HG03139 (cell line): ENCODE results near the gene CTBP1.

Source experiments
- ATAC-seq: cut with Tn5 transposase; IDR thresholded peaks from one replicate; pipeline ENCODE4 v1.9.1; 2021; ENCODE audit not compliant: unreplicated experiment

Gene CTBP1

DNA sequence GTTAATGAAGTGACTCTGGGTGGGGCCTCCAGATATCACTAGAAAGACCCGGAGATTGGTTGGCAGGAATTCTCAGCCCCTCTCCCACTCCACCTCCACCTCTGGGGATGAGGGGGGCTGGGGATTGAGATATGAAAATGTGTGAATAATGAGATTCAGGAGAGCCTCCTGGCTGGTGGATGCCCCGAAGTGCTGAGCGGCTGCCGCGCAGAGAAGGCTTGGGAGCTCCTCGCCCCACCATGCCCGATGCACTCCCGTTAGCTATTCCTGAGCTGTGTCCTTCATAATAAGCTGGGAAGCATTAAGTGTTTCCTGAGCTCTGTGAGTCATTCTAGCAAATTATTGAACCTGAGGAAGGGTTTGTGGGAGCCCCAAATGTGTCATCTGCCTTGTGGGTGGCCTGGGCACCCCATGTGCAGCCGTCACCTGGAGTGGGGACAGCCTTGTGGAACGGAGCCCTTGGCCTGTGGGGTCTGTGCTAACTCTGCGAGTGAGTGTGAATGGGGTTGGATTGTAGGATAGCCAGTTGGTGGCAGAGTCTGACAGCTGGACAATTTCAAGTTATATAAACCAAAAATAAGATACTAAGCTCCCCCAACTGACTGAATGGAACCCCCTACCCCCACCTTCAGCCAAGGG lies 36.3 kb upstream of the CTBP1 start:
- ATAC-seq, result no peak

- ATAC-seq, result no peak
Observed at GRCh38 chr4:1283711-1284110, 34.8 kb upstream of the CTBP1 start.

- no peak for ATAC-seq
Observed at GRCh38 chr4:1279253-1279652, 30.3 kb upstream of the CTBP1 start.

- ATAC-seq, result no peak
Observed at GRCh38 chr4:1277667-1278665, 29.0 kb upstream of the CTBP1 start.

GRCh38 chr4:1276984-1277383 lies 28.1 kb upstream of the CTBP1 start:
- no peak for ATAC-seq

DNA sequence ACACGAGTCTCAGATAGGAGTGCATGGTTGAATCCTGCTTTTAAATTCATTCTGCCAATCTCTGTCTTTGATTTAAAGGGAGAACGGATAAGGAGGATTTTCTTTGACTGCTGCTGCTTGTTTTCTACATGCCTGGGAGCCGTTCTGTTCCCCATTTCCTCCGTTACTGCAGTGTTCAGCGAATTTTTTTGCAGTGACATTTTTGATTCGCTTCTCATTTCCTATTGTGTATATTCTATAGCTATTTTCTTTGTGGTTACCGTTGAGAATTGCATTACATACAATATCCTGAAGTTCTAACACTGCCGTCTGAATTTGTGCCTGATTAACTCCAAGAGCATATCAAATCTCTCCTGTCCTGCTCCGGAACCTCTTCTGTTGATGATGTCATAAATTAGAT lies 25.9 kb upstream of the CTBP1 start:
- no peak for ATAC-seq

DNA sequence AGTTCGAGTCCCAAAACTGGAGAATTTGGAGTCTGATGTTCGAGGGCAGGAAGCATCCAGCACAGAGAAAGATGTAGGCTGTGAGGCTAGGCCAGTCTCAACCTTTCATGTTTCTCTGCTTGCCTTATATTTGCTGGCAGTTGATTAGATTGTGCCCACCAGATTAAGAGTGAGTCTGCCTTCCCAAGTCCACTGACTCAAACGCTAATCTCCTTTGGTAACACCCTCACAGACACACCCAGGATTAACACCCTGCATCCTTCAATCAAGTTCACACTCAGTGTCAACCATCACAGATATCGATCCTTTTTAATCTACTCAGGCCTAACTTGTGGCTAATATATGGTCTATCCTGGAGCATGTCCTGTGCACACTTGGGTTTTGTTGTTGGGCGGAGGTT lies 22.8 kb upstream of the CTBP1 start:
- no peak for ATAC-seq

DNA sequence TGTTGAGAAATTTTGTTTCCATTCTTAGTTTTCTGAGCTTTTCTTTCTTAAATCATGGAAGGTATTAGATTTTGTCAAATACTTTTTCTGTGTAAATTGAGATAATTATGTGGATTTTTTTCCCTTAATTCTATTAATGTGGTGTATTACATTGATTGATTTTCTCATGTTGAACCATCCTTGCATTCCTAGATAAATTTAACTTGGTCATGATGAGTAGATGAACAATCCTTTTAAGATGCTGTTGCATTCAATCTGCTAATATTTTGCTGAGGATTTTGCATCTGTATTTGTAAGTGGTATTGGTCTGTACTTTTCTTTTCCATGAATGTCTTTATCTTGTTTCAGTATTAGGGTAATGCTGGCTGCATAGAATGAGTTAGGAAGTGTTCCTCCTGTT lies 20.3 kb upstream of the CTBP1 start:
- ATAC-seq, result no peak

GRCh38 chr4:1266881-1267763 lies 18.2 kb upstream of the CTBP1 start:
- no peak for ATAC-seq

DNA sequence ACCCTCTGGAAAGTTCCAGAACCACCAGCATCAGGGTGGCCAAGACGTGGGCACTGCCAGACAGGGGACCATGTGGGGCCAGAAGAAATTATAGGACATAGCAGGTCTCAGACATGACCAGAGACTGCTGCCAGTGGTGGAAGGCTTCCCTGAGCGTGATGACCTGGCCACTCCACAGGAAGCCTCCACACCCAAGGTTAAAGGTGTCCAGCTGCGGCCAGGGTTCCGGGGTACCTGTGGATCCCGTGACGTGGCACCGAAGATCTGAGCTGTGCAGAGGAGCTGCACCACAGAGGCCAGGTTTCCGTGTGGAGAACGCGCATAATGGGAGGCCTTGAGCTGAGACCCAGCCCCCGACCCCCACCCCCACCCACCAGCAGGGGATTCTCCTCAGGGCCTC lies 16.4 kb upstream of the CTBP1 start:
- ATAC-seq, result no peak

- no peak for ATAC-seq
Observed at GRCh38 chr4:1264942-1265341, 16.0 kb upstream of the CTBP1 start.

DNA sequence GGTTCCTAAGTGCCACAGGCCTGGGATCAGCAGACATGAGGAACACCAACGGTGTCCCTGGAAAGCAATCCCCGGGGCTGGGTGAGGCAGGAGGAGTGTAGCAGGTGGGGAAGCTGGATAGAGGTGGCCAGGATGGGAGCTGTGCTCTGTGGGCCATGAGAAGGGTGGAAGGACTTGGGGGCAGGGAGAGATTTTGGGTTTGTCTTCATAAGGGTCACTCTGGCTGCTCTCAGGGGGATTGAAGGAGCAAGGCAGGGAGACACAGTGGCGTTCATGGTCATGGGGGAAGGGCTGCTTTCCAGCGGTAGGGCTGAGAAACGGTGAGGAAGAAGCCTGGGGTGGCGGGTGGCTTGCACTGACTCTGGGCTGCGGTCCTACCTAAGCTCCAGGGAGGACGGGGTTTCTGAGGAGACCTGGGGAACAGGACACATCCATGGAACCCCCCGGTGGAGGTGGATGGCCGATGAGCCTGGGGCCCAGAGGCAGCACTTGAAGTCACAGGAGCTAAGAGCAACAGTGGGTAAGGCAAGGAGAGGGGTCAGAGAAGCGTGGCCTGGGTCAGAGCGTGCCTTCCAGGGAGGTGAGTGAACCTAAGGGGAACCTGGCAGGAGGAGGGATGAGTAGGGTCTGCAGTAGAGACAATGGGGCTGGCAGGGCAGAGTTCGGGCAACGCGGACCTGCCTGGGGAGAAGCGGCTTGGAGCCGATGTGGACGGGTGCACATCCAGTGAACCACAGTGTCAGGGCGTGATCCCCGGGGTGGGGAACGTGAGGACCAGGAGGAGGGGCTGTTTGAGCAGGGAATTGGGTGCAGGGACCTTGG lies 12.4 kb upstream of the CTBP1 start:
- no peak for ATAC-seq

DNA sequence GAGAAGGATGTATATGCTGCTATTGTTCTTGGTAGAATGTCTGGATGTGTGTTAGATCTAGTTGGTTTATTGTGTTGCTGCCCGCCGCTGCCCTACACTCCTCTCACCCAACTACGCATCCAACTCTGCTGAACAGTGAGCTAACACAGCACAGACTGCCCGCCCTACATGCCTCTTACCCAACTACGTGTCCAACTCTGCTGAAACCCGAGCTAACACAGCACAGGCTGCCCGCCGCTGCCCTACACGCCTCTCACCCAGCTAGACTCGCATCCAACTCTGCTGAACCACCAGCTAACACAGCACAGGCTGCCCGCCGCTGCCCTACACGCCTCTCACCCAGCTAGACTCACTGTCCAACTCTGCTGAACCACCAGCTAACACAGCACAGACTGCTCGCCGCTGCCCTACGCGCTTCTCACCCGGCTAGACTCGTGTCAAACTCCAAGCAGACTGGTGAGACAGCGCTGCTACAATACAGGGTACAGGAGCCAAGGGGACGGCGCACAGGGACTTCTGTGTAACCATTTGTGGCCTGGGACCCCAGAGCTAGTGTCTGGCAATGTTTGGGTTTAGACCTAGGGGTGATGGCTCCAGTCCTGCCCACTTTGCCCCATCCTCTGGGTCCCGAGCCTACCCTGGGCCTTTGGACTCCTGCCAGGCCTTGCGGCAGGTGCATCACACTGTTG lies 11.6 kb upstream of the CTBP1 start:
- ATAC-seq, result no peak

GRCh38 chr4:1259966-1260365 lies 11.0 kb upstream of the CTBP1 start:
- ATAC-seq, result no peak

DNA sequence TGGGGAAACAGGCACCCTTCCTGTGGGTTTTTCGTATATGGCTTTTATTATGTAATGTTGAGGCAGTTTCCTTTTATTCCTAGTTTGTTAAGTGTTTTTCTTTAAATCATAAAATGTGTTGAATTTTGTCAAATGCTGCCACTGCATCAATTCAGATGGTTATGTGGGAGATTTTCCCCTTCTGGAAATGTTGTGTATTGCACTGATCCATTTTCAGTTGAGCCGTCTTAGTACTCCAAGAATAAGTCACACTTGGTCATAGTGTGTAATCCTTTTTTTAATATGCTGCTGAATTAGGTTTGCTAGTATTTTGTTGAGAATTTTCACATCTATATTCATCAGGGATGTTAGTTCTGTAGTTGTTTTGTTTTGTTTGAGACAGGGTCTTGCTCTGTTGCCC lies 9.5 kb upstream of the CTBP1 start:
- no peak for ATAC-seq

DNA sequence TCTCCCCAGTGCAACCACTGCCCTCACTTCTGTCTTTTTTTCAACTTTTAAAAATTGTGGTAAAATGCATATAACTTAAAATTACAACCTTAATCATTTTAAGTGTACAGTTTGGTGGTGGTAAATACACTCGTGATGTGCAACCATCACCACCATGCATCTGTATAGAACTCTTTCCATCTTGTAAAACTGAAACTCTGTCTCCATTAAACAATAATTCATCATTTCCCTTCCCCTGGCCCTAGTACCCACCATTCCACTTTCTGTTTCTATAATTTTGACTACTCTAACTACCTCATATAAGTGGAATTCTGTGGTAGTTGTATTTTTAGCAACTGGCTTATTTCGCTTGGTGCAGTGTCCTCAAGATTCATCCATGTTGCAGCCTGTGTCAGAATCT lies 6.8 kb upstream of the CTBP1 start:
- no peak for ATAC-seq

GRCh38 chr4:1255151-1255550 lies 6.2 kb upstream of the CTBP1 start:
- ATAC-seq, result no peak

GRCh38 chr4:1253831-1254230 lies 4.9 kb upstream of the CTBP1 start:
- no peak for ATAC-seq

DNA sequence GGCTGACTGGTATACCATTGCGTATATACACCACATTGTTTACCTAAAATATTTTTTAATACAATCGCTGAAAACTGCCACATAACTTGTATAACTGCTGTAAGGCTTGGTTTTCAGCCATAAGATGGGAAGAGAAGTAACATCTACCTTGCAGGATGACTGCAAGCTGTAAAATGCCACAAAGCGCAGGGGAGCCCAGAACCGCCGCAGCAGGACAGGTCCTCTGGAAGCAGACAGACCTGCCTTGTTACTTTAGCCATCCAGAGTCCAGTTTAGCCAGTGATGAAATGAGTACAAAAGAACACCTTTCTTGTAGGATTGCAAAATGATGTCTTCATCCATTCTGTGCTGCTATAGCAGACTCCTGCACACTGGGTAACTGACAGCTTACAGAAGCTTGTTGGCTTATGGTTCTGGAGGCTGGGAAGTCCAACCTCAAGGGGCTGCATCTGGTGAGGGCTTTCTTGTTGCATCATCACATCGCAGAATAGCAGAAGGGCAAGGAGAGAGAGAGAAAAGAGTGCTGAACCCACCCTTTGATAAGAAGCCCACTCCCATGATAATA lies 4.1 kb upstream of the CTBP1 start:
- no peak for ATAC-seq

- no peak for ATAC-seq
Observed at GRCh38 chr4:1251773-1252066, 2.8 kb upstream of the CTBP1 start.
